ENCODE measurements around the gene EGFLAM. TPM values are rescaled to one million over a fixed set of nuclear protein-coding genes. Genes with fewer than 3 reads are reported as not detected.

The EGFLAM gene
- total RNA-seq, 6 experiments from 2014 or later = 1.1 to 7.2 (median 6.0) TPM

- no peaks in the 10 kb centered on the region for H3K36me3 Mint-ChIP-seq (ENCODE audit: low read depth)
- no peak for TF ChIP-seq CTCF (IDR thresholded peaks at IDR 0.05)
Observed at GRCh38 chr5:38364825-38365224, 106.5 kb downstream of the EGFLAM start.

GRCh38 chr5:38367410-38367809 is 109.1 kb downstream of the EGFLAM start:
- Mint-ChIP-seq H3K27ac (no peak overlapping the region), H3K27me3 (ENCODE audit: insufficient read depth) (peaks cover 6% of the 10 kb centered on the region), H3K9me3 (no peaks in the 10 kb centered on the region), H3K4me3 (no peak overlapping the region), H3K4me1 (ENCODE audit: low read depth) (no peaks in the 10 kb centered on the region), H3K36me3 (ENCODE audit: low read depth) (no peaks in the 10 kb centered on the region)
- no peak for TF ChIP-seq CTCF (IDR thresholded peaks at IDR 0.05)
- no peak for DNase-seq

More at GRCh38 chr5:38364825-38365224, 106.5 kb downstream of the EGFLAM start:
- no peak for DNase-seq
- Mint-ChIP-seq H3K27me3 (ENCODE audit: insufficient read depth) (peaks cover 5% of the 10 kb centered on the region), H3K27ac (no peak overlapping the region), H3K4me1 (ENCODE audit: low read depth) (no peaks in the 10 kb centered on the region), H3K4me3 (no peak overlapping the region), H3K9me3 (no peaks in the 10 kb centered on the region)

GRCh38 chr5:38367966-38368365 is 109.6 kb downstream of the EGFLAM start:
- no peaks in the 10 kb centered on the region for H3K36me3 Mint-ChIP-seq (ENCODE audit: low read depth)
- H3K4me1 Mint-ChIP-seq (ENCODE audit: low read depth) = no peaks in the 10 kb centered on the region
- no peak overlapping the region for H3K27ac Mint-ChIP-seq
- no peaks in the 10 kb centered on the region for H3K9me3 Mint-ChIP-seq
- TF ChIP-seq CTCF (IDR thresholded peaks at IDR 0.05) = no peak
- H3K27me3 Mint-ChIP-seq (ENCODE audit: insufficient read depth) = peaks cover 6% of the 10 kb centered on the region
- no peak overlapping the region for H3K4me3 Mint-ChIP-seq
- DNase-seq = no peak

- no peak overlapping the region for H3K27ac Mint-ChIP-seq
- no peaks in the 10 kb centered on the region for H3K4me1 Mint-ChIP-seq (ENCODE audit: low read depth)
- DNase-seq = no peak
- no peaks in the 10 kb centered on the region for H3K9me3 Mint-ChIP-seq
- H3K36me3 Mint-ChIP-seq (ENCODE audit: low read depth) = no peaks in the 10 kb centered on the region
- peaks cover 6% of the 10 kb centered on the region for H3K27me3 Mint-ChIP-seq (ENCODE audit: insufficient read depth)
- H3K4me3 Mint-ChIP-seq = no peak overlapping the region
- no peak for TF ChIP-seq CTCF (IDR thresholded peaks at IDR 0.05)
Observed at GRCh38 chr5:38369692-38370091, 111.3 kb downstream of the EGFLAM start.

GRCh38 chr5:38370358-38371100 is 112.2 kb downstream of the EGFLAM start:
- Mint-ChIP-seq H3K27ac (no peak overlapping the region), H3K27me3 (ENCODE audit: insufficient read depth) (peaks cover 11% of the 10 kb centered on the region), H3K4me1 (ENCODE audit: low read depth) (no peaks in the 10 kb centered on the region), H3K4me3 (no peak overlapping the region), H3K36me3 (ENCODE audit: low read depth) (no peaks in the 10 kb centered on the region), H3K9me3 (no peaks in the 10 kb centered on the region)
- no peak for DNase-seq
- TF ChIP-seq CTCF (IDR thresholded peaks at IDR 0.05) = no peak
